HG03342 (cell line): ENCODE data around the gene TBX19.

Experiments
- ATAC-seq: cut with Tn5 transposase; IDR thresholded peaks from one replicate; pipeline ENCODE4 v1.9.1; 2021; ENCODE audit warnings: mild to moderate bottlenecking, moderate library complexity; ENCODE audit not compliant: unreplicated experiment

Gene TBX19

DNA sequence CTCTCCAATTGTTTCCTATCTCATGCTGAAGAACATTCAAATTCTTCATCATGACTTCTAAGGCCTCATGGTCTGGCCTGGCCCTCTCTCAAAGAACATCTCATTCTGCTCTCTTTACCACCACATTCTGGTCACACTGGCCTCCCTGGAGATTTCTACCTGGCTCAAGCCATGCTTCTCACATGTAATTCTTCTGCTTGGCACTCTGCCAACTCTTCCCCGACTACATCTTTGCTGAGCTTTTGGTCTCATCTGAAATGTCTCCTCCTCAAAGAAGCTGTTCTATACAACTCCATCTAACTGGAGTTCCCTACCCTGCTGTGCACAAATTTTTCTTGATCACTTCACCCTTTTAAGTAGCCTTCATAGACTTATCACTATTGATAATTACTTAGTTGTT lies 1.4 kb upstream of the TBX19 start:
- ATAC-seq = no peak

DNA sequence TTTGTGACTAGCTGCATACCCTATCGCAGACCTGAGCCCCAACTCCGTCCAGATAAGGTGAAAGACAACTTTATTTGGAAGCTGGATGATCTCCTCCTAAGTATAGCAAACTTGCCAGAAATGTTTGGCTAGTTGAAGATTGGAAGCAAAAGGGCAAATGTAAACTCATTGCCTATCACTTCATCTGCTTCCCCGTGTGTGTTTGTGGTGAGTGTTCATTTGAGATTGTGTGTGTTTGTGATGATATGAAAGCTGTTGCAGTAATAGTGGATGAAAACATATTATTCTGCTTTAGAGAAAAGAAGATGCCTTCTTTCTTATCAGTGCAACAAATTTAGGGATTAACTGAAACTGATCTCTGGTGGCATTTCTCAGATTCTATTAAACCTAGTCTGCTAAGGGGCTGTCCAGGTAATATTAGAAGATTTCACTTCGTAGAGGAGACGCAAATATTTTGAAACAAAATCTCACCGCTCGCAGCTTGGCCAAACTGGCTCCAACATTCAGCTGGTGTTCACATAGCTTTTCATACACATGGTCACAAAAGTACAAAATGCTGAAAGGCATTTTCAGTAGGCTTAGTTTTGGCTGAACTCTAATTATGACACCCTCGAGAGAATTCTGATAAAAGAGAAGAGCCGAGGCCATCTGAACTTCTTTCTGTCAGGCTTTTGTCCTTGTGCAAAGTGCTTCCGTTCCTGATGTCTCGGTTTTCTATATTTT lies 1.1 kb downstream of the TBX19 start:
- ATAC-seq = no peak

DNA sequence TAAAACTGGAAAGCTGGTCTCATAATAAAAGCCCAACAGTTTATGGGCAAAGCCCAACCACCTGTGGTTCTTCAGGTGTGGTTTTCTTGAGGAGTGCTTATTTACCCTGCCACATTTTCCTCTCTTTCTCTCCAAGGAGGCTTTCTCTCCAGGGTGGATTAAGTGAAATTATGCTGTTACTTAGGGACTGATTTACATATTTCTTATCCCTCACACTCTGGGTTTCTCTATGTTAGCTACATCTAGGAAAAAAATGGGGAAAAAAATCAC lies 4.8 kb downstream of the TBX19 start:
- ATAC-seq = no peak

DNA sequence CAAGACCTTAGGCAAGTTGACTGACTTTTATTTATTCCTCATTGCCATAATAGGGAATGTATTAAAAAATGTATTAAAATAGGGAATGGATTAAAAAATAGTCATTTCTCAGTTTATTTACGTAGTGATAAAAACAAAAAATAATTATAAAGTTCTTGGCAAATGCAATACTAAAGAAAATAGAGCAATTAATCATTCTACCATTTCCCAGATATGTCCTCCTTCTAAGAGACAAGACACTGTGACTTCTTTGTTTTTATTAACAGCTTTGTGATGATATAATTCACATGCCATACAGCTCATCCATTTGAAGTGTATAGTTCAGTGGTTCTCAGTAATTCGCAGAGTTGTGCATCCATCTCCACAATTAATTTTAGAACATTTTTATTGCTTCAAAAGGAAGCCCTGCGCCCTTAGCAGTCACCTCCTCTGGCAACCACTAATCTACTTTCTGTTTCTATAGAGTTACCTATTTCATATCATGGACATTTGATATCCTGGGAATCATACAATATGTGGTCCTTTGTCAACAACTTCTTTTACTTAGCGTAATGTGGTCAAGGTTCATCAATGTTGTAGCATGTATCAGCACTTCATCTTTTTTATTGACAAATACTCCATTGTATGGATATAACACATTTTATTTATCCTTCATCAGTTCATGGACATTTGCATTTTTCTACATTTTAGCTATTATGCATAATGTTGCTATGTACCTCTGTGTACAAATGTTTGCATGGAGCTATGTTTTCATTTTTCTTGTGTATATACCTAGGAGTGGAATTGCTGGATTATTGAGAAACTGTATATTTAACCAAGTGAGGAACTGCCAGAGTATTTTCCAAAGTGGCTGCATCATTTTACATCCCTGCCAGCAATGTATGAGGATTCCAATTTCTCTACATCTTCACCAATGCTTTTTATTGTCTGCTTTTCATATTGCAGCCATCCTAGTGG lies 5.6 kb downstream of the TBX19 start:
- ATAC-seq = no peak

DNA sequence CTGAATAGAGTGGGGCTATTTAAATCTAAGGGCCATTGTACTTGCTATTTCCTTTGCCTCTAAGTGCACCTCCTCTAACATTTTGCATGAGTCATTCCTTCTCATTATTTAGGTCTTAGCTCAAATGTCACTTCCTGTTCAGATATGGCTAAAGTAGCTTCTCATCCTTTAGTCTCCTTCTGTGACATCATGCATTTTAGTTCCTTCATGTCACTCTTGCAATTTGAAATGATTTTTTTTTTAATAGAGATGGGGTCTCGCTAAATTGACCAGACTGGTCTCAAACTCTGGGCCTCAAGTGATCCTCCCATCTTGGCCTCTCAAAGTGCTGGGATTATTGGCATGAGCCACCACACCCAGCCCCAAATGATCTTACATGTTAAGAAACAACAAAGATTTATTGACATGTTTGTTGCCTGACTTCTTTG lies 6.6 kb downstream of the TBX19 start:
- no peak for ATAC-seq

DNA sequence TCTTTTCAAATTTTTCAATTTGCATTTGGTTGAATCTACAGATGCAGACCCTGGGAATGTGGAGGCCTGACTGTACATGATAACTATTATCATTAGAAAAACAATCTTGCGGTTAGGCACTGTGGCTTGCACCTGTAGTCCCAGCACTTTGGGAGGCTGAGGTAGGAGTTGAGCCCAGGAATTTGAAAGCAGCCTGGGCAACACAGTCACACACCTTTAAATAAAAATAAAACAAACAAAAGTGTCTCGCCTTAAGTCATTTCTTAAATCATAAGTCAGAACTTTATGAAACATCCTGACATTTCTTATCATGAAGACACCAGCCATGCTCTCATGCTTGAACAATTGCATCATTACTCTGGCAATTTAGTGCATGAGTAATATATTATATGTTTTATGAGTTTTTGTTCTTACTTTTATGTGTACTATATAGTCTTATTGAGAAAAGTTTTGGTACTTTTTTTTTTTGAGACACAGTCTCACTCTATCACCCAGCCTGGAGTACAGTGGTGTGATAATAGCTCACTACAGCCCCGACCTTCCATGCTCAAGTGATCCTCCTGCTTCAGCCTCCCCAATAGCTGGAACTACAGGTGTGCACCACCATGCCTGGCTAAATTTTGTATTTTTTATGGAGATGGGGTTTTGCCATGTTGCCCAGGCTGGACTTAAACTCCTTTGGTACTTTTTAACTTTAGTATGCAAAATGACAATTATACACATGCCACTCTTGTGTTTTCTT lies 7.8 kb downstream of the TBX19 start:
- ATAC-seq = no peak

DNA sequence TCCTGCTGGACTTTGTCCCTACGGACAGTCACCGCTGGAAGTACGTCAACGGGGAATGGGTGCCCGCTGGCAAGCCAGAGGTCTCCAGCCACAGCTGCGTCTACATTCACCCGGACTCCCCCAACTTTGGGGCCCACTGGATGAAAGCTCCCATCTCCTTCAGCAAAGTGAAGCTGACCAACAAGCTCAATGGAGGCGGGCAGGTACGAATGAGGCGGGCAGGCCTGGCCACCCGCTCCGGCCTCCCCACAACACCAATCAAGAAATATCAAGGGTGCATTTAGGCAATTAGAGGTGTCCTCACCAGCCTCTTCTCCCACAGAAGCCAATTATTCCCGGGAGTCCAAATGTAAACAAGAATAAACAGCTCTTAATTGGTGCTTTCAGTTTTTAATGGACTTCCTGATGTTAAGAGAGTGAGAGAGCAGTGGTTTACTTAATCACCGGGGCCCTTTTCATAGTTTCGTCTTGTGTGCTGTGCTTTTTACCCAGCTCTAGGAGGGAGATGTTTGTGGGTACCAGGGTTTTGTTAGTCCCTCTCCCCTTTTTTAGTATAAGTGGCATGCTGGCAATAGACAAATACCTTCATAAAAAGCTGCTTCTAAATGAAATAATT lies 10.7 kb downstream of the TBX19 start:
- no peak for ATAC-seq

DNA sequence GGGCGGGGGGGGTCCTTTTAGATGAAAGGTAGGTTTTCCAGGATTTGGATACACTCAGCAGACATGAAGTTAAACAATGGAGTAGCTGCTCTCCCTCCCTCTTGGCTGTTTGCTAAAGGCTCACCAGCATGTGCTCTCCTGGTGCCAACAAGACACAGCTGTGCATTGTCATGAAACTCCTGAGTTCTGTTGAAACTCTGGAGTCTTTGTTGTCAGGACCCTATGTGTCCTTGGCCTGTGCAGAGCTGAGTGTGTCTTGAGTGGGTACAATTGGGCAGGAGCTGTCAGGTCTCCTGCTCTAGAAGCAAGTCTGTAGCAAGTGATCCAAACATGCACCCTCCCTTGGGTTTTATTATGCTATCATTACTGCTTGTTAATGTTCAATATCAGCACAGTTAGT lies 12.7 kb downstream of the TBX19 start:
- no peak for ATAC-seq

DNA sequence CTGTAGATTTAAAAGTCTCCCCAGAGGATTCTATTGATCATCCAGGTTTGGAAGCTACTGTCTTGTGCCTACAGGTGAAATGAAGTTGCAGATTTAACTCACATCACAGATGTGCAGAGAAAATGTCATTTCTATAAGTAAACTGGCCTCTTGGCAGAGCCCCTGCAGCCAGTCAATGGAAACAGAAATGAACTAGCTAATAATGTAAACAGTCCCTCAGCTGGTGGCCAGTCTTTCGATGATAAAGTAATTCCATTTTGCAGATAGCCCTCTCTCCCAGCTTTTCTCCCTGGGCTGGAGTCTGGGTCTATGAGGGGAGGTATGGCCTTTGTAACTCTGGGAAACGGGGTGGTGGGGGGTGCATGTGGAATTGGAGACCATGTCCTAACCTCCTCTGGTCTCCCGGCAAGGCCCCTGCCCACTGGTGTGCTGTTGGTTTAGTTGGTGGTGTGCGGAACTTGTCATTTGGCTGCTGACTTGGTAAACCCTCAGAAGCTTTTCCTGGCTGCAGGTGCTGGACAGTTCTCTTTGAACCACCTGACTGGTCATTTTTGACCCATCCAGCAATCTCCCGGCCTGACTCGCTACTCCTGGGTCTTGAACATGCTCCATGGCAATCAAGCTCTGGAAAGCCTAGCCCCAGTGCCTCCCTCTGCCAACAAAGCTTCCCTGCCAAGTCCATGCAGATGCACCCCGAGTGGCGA lies 14.9 kb downstream of the TBX19 start:
- no peak for ATAC-seq

DNA sequence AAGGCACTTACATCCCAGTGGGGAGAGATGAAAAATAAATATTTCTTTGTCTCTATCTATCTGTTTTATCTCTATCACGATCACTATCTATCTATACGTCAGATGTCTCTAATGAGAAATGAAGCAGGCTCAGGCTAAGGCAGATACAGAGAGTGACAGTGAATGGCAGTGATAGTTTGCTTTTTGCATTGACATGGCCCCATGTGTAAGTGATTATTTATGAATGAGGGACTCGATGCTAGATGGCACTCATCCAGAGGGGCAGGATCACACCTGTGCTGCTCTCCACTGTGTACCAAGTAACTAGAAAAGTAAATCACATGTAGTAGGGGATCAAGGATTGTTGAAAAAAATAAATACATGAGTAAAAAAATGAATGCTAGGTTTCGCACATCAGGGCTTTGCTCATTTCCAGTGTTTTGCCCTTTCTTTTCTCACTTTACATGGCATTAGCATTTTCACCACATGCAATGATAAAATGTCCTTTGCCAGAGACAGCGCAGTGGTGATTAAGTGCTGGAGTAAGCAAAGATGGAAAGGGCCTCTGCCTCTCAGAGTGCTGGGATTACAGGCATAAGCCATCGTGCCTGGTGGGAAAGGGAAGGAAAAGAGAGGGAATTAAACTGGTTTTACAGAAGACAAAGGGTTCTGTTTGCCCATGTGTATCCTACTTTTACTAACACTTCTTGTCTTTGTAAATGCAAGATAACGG lies 16.5 kb downstream of the TBX19 start:
- no peak for ATAC-seq

DNA sequence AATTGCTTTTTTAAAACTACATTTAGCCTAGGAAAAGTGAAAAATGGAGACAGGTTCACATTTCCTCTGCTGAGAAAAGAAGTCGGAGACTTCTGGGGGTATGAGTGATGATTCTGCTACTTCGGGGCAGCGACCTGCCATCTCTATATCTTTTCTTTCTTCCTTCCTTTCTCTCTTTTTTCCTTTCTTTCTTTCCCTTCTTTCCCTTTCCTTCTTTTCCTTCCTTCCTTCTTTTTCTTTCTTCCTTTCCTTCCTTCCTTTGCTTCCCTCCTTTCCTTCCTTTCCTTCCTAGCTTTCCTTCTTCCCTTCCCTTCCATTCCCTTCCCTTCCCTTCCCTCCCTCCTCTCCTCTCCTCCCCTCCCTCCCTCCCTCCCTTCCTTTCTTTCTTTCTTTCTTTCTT lies 17.8 kb downstream of the TBX19 start:
- no peak for ATAC-seq

DNA sequence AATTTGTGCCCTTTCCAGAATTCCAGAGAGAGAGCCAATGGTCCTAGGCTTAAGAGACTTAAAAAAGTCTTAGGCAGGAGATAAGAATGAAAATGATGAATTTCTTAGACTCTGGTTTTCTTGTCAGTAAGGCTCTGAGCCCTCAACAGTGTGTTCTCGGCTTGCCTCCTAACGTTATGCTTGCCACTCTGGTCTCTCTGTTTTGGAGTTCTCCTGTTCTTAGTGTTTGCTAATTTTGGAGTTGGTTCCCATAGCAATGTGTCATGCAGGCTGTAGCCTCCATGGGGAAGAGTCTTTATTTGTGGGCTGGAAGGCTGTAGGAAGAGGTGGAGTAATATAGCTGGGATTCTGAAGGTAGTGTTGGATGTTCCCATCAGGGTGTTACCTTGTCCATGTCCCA lies 19.9 kb downstream of the TBX19 start:
- ATAC-seq = no peak

DNA sequence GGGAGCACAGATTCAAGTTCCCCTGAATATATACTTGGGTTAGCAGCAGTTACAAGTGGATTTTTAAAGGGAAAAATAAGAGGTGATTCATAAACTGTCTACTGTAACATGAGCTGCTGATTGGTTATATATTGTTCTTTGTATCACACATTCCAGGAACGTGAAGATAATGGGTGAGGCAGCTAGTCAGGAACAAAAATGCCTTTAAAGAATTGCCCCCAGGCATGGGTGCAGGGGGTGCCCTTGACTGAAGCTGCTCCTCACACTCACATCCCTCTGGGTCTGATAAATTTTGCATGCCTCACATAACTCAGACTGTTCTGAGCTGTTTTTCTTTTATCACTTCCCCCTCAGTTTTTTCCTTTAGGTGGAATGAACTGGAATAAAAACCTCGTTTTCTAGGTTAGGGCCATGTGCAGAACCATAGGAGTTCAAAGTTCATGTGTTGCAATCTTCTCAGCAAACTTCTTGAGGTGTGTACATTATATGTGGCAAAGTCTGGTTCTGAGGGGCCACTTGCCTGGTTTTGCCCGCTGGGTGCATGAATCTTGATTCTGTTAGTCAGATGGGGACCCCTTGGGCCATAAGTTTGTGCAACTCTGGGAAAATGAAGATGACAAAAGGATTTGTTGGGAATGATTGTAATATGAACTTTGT lies 21.1 kb downstream of the TBX19 start:
- ATAC-seq = no peak

DNA sequence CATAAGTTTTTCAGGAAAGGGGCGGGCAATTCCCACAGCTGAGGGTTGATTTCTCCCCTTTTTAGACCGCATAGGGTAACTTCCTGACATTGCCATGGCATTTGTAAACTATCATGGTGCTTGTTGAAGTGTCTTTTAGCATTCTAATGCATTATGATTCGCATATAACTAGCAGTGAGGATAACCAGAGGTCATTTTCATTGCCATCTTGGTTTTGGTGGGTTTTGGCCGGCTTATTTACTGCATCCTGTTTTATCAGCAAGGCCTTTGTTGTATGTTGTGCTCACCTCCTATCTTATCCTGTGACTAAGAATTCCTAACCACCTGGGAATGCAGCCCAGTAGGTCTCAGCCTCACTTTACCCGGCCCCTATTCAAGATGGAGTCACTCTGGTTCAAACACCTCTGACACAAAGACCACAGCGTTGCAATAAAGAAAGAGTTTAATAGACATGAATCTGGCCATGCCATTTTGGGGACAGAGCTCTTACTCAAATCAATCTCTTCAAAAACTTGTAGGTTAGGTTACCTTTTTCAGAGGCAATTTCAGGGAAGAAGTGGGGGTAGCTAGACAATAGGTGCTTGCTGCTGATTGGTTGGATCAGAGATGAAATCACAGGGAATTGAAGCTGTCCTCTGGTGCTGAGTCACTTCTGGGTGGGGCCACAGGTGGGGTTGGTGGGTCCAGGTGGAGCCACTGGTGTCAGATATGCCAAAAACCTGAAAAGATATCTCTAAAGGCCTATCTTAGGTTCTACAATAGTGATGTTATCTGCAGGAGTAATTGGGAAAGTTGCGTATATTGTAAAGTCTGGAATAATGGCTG lies 23.3 kb downstream of the TBX19 start:
- ATAC-seq = no peak

DNA sequence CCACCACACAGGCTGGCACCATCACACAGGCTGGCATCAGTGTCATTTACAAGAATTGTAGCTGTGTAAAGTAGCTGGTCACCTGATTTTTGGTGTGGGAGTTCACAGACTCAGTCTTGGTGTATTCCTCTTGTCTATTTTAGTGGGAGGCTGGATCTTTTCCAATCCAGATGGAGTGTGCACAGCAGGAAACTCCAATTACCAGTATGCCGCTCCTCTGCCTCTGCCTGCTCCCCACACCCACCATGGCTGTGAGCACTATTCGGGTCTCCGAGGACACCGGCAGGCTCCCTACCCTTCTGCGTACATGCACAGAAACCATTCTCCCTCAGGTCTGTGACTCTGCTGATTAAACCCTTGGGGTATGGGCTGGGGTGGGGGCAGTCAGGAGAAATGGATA lies 24.2 kb downstream of the TBX19 start:
- no peak for ATAC-seq

DNA sequence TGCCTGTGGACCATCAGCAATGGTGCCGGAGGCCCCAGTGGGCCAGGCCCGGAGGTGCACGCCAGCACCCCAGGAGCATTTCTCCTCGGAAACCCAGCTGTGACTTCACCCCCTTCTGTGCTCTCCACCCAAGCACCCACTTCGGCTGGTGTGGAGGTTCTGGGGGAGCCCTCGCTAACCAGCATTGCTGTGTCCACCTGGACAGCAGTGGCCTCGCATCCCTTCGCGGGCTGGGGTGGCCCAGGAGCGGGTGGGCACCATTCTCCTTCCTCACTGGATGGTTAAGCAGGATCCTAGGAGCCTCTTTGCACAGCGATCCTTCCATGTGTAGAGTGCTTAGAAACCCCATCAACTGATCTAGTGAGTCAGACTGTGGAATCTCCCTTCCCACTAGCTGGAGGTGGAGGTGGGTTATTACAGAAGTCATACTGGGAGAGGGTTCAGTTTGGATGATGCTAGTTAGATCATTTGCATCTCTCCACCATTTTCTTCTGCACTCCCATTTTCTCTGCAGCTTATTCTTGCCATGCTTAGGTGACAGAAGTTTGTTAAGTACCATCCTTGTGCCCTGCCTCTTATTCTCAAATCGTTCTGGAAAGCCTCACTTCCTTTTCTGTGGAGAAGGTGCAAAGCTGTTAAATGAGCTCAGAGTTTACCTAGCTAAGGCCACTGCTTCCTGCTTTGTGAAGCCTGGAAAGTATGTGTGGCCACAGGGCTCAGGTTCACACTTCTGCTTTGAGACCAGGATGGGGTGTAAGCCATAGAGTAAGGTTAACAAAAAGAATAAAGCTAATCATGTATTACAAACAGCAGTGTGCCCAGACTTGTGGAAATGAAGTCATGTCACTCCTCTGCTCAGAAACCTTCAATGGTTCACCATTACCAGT lies 32.3 kb downstream of the TBX19 start:
- ATAC-seq = no peak

DNA sequence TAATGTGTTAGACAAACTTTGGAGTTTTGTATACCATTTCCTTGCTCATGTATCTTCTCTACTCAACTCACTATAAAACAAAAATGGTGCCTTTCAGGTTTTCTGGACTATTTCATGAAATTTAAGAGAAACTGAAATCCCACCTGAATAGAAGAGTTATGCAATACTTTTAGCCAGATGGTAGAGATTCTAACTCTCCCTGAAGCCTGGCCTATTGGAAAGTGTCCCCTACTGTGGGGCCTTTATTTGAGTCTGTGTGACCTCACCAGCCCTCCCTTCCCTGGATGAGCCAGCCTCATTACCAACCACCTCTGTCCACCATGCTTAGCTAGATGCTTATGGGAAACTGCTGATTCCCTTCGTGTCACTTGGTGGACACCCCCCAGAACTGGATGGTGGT lies 35.5 kb downstream of the TBX19 start:
- no peak for ATAC-seq

DNA sequence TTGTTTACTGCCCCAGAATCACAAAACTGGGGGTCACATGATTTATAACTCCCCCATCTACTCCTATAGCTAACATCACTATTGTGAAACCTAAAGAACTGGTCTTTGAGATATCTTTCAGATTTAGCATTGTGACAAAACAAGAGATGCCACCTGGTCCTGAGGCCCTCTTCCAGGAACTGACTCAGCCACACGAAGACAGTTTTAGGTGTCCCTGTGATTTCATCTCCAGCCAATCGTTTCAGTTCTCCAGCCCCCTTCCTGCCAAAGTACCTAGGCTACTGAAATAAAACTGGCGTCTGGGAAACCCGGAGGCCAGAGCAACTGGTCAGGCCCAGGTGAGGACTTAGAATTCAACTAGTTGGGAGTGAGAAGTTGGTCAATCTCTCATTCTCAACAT lies 36.6 kb downstream of the TBX19 start:
- ATAC-seq = no peak
